ENCODE measurements around the gene GGT7. TPM values are rescaled to one million over a fixed set of nuclear protein-coding genes. Genes with fewer than 3 reads are reported as not detected.

The GGT7 gene
- total RNA-seq, 2 experiments from 2014 or later: 1.8 to 2.7 TPM

DNA sequence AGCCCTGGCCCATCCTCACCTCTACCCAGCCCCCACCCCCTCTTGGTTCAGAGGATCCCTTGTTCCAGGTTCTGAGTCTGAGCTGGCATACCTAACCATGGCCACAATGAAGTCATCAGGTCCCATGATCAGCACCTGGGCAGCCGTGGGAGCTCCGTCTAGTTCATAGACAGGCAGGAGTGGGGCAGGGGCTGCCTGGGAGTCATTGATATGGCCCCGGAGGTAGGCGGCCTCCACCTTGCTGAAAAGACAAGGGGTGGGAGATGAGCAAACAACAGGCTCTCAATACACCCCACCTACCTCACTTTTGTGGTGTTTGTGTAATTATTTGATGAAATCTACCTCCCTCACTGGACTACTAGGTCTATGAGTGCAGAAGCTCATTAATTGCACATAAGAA is 20.4 kb downstream of the GGT7 start:
- Histone ChIP-seq H3K9me2 (ENCODE audit: insufficient read depth, low read length) (no peaks in the 10 kb centered on the region), H3K4me1 (ENCODE audit: insufficient read depth, low read length, poor library complexity, severe bottlenecking) (no peaks in the 10 kb centered on the region), H2AFZ (ENCODE audit: low read length) (no peak overlapping the region), H3K4me2 (ENCODE audit: low read length) (no peak overlapping the region), H3K36me3 (ENCODE audit: insufficient read depth, low read length) (no peaks in the 10 kb centered on the region), H3K9me3 (ENCODE audit: low read length) (no peaks in the 10 kb centered on the region), H3K4me3 (ENCODE audit: low read depth, low read length, poor library complexity, severe bottlenecking) (no peak overlapping the region), H3K27ac (ENCODE audit: low read depth, low read length, poor library complexity, severe bottlenecking) (no peak overlapping the region), H4K20me1 (ENCODE audit: insufficient read depth, low read length) (no peaks in the 10 kb centered on the region), H3K79me2 (ENCODE audit: insufficient read depth, low read depth, low read length) (no peaks in the 10 kb centered on the region)
- intact Hi-C loops (cut with micrococcal nuclease; ENCODE audit: unreplicated experiment): no loop called here
- no TSS peak for BruUV-seq (replicated peaks)
- POLR2A ChIA-PET: interaction anchor here (0.6 to 0.8 kb wide), 3 partner anchors 19 to 237 kb away, joined by 3 to 4 read pairs (median 4); no protein-coding TSS in a partner anchor
- TF ChIP-seq, protein P1, sequence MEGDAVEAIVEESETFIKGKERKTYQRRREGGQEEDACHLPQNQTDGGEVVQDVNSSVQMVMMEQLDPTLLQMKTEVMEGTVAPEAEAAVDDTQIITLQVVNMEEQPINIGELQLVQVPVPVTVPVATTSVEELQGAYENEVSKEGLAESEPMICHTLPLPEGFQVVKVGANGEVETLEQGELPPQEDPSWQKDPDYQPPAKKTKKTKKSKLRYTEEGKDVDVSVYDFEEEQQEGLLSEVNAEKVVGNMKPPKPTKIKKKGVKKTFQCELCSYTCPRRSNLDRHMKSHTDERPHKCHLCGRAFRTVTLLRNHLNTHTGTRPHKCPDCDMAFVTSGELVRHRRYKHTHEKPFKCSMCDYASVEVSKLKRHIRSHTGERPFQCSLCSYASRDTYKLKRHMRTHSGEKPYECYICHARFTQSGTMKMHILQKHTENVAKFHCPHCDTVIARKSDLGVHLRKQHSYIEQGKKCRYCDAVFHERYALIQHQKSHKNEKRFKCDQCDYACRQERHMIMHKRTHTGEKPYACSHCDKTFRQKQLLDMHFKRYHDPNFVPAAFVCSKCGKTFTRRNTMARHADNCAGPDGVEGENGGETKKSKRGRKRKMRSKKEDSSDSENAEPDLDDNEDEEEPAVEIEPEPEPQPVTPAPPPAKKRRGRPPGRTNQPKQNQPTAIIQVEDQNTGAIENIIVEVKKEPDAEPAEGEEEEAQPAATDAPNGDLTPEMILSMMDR (conservative IDR thresholded peaks at IDR 0.05; ENCODE audit: low read length): no peak
- TF ChIP-seq EZH2phosphoT487 (IDR thresholded peaks at IDR 0.05; ENCODE audit: borderline replicate concordance, low read depth, low read length): no peak
- CTCF ChIA-PET (ENCODE audit: unreplicated experiment): interaction anchor here (0.7 kb wide), 1 partner anchor 188 kb away, joined by 3 read pairs; no protein-coding TSS in a partner anchor
- no peak for DNase-seq (ENCODE audit: low spot score)

DNA sequence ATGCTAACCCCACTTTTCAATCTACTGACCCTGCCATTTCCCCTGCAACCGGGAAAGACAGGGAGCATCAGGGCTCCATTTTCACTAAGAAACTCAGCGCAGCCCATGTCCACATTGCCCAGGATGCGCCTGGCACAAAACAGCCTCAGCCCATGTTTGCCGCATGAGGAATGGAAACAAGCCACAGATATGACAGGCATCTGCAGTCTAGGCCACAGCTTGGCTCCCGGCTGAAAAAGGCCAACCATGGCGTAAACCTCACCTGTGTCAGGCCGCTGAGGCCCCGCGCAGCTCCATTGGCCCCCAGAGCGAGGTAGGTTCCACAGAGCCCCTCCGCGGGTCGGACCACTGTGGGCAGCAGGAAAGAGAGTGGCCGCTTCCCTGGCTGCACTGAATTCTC is 21.7 kb downstream of the GGT7 start:
- no TSS peak for BruUV-seq (replicated peaks)
- no peak overlapping the region for H2AFZ ChIP-seq (ENCODE audit: low read length)
- DNase-seq (ENCODE audit: low spot score): no peak
- no peaks in the 10 kb centered on the region for H3K36me3 ChIP-seq (ENCODE audit: insufficient read depth, low read length)
- TF ChIP-seq EZH2phosphoT487 (IDR thresholded peaks at IDR 0.05; ENCODE audit: borderline replicate concordance, low read depth, low read length): no peak
- TF ChIP-seq, protein P1 (conservative IDR thresholded peaks at IDR 0.05; ENCODE audit: low read length): no peak
- H4K20me1 ChIP-seq (ENCODE audit: insufficient read depth, low read length): no peaks in the 10 kb centered on the region
- intact Hi-C loops (cut with micrococcal nuclease; ENCODE audit: unreplicated experiment): no loop called here
- H3K9me3 ChIP-seq (ENCODE audit: low read length): no peaks in the 10 kb centered on the region
- H3K79me2 ChIP-seq (ENCODE audit: insufficient read depth, low read depth, low read length): no peaks in the 10 kb centered on the region
- ChIA-PET POLR2A (interaction anchor here (0.7 kb wide), 1 partner anchor 609 kb away, joined by 5 read pairs; no protein-coding TSS in a partner anchor), CTCF (ENCODE audit: unreplicated experiment) (no interaction called here)
- H3K4me1 ChIP-seq (ENCODE audit: insufficient read depth, low read length, poor library complexity, severe bottlenecking): no peaks in the 10 kb centered on the region
- no peak overlapping the region for H3K4me2 ChIP-seq (ENCODE audit: low read length)
- no peaks in the 10 kb centered on the region for H3K9me2 ChIP-seq (ENCODE audit: insufficient read depth, low read length)
- H3K27ac ChIP-seq (ENCODE audit: low read depth, low read length, poor library complexity, severe bottlenecking): no peak overlapping the region
- no peak overlapping the region for H3K4me3 ChIP-seq (ENCODE audit: low read depth, low read length, poor library complexity, severe bottlenecking)

DNA sequence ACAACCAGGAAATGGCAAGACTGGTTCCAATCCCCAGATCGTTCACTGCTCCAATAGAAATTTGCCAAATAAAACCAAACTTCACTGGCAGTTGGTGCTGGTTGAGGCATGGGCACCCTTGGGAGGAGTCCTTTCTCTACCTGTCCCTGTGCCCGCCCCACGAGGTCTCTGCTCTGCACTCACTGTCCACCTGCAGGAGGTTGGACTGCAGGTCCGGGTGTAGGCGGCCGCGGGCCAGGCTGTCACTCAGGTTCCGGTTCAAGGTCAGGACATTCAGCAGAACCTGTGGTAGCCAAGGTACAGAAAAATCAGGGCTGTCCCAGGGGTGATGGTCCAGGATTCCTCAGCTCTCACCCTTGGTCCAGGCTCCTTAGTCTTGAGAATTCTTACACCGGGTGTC is 22.9 kb downstream of the GGT7 start:
- no TSS peak for BruUV-seq (replicated peaks)
- CTCF ChIA-PET (ENCODE audit: unreplicated experiment): no interaction called here
- Histone ChIP-seq H3K27ac (ENCODE audit: low read depth, low read length, poor library complexity, severe bottlenecking) (no peak overlapping the region), H2AFZ (ENCODE audit: low read length) (no peak overlapping the region), H3K4me1 (ENCODE audit: insufficient read depth, low read length, poor library complexity, severe bottlenecking) (no peaks in the 10 kb centered on the region), H3K9me3 (ENCODE audit: low read length) (no peaks in the 10 kb centered on the region), H3K9me2 (ENCODE audit: insufficient read depth, low read length) (no peaks in the 10 kb centered on the region), H3K36me3 (ENCODE audit: insufficient read depth, low read length) (no peaks in the 10 kb centered on the region), H3K4me2 (ENCODE audit: low read length) (no peak overlapping the region), H3K4me3 (ENCODE audit: low read depth, low read length, poor library complexity, severe bottlenecking) (no peak overlapping the region), H3K79me2 (ENCODE audit: insufficient read depth, low read depth, low read length) (no peaks in the 10 kb centered on the region), H4K20me1 (ENCODE audit: insufficient read depth, low read length) (no peaks in the 10 kb centered on the region)
- no peak for DNase-seq (ENCODE audit: low spot score)
- intact Hi-C loops (cut with micrococcal nuclease; ENCODE audit: unreplicated experiment): no loop called here
- TF ChIP-seq, protein P1 (conservative IDR thresholded peaks at IDR 0.05; ENCODE audit: low read length): no peak
- TF ChIP-seq EZH2phosphoT487 (IDR thresholded peaks at IDR 0.05; ENCODE audit: borderline replicate concordance, low read depth, low read length): no peak
- POLR2A ChIA-PET: no interaction called here
